Superior temporal gyrus (tissue), 1 donor: ENCODE results near the gene HNRNPUL2.
A peak's percentile ranks its signal among the peaks of the same experiment; 100 is the strongest.
"Not testable (repeated sequence)": the region's sequence is repeated elsewhere in the genome, so short reads cannot be mapped to it uniquely, and the experiment has no call there.

Experiments
- DNase-seq: peaks from one replicate; pipeline ENCODE4 v3.0.0-alpha.2; 2016; ENCODE audit errors: extremely low spot score

Gene HNRNPUL2

GRCh38 chr11:62727165-62727871 lies at the start of gene HNRNPUL2:
Gene HNRNPUL2, minus strand, starts transcription at chr11:62727457. Its CDS starts 301 bp downstream, at chr11:62727156.
- DNase-seq: peak; percentile 99

- DNase-seq: no peak
Measured at GRCh38 chr11:62775646-62776045, 48.4 kb upstream of the HNRNPUL2 start.

- DNase-seq: no peak
Measured at GRCh38 chr11:62774407-62774806, 47.1 kb upstream of the HNRNPUL2 start.

- peak; percentile 99 for DNase-seq
Measured at GRCh38 chr11:62771144-62772021, 44.1 kb upstream of the HNRNPUL2 start, which contains the start of gene TAF6L. Gene TAF6L, plus strand, starts transcription at chr11:62771396. Its CDS starts 4,388 bp downstream, at chr11:62775784.

DNA sequence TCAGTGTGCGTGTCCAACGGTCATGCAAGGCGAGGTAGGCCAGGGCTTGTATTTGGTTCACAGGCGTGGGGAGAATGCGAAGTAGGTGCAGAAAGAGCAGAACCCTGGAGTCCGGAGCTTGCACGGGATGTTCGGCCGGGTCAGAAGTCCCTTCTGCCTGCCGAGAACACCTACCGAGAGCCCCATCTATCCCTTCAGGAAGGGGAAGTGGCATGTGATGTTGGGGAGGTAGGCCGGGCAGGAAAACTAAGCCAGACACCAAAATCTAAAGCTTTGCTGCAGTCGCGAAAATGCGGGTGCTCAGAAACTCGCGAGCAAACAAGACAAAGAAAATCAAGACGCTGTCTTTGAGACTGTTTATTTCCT lies 43.5 kb upstream of the HNRNPUL2 start:
- no peak for DNase-seq

DNA sequence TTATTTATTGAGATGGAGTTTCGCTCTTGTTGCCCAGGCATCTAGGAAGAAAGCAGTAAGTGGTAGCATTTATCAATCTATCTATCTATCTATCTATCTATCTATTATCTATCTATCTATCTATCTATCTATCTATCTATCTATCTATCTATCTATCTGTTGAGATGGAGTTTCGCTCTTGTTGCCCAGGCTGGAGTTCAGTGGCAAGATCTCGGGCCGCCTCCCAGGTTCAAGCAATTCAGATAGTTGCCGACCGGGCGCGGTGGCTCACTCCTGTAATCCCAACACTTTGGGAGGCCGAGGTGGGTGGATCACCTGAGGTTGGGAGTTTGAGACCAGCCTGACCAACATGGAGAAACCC lies 33.6 kb upstream of the HNRNPUL2 start:
- DNase-seq: not testable (repeated sequence)

- peak; percentile 28 for DNase-seq
Measured at GRCh38 chr11:62757846-62758788, 30.9 kb upstream of the HNRNPUL2 start.

GRCh38 chr11:62755086-62755615 lies 27.9 kb upstream of the HNRNPUL2 start:
- peak; percentile 31 for DNase-seq

GRCh38 chr11:62753736-62754603 lies 26.7 kb upstream of the HNRNPUL2 start, which contains the start of gene ZBTB3:
Gene ZBTB3, minus strand, starts transcription at chr11:62754160. Its CDS starts 496 bp downstream, at chr11:62753664.
- DNase-seq: peak; percentile 99

DNA sequence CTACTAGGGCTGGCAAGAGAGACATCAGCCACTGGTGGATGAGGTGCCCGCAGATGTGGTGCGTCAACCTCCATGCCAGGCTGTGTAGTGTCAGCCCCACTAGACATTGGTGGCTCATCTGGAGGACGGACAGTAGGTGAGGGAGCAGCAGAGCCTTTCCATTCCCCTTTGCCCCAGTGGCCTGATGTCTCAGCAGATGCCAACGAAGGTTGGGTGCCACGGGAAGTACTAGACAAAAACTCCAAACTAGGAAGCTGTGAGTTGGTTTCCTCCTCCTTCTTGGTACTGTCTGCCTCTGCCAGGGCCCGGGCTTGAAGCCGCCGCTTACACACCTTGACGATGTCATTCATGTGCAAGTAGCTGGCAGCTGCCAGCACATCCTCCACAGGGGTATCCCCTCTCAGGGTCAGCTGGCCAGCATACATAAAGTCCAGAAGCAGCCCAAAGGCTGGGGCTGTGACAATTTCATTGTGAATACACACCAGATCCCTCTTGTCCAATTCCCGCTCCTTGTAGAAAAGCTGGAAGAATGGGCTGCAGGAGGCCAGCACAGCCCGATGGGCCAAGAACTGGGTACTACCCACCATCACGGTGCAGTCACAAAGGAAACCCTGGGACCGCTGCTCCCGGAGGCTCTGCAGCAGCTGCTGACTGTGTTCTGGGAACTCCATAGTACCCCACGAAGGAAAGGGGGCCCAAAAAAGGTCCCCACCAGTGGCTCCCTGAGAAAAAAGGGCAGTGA lies 25.9 kb upstream of the HNRNPUL2 start:
- no peak for DNase-seq

- DNase-seq: no peak
Measured at GRCh38 chr11:62752177-62752785, 25.0 kb upstream of the HNRNPUL2 start.

- DNase-seq: not testable (repeated sequence)
Measured at GRCh38 chr11:62749931-62750330, 22.7 kb upstream of the HNRNPUL2 start.

- DNase-seq: peak; percentile 49
Measured at GRCh38 chr11:62747475-62748160, 20.4 kb upstream of the HNRNPUL2 start.

GRCh38 chr11:62737196-62737595 lies 9.9 kb upstream of the HNRNPUL2 start:
- DNase-seq: no peak

GRCh38 chr11:62732830-62733229 lies 5.6 kb upstream of the HNRNPUL2 start:
- peak; percentile 74 for DNase-seq

DNA sequence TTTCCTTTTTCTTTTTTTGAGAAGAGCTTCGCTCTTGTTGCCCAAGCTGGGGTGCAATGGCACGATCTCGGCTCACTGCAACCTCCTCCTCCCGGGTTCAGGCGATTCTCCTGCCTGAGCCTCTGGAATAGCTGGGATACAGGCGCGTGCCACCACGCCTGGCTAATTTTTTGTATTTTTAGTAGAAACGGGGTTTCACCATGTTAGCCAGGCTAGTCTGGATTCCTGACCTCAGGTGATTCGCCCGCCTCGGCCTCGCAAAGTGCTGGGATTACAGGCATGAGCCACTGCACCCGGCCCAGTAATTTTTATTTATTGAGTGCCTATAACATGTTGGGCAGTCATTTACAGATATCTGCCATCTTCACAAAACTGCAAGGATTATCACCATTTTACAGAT lies 2.8 kb upstream of the HNRNPUL2 start:
- DNase-seq: not testable (repeated sequence)

- peak; percentile 94 for DNase-seq
Measured at GRCh38 chr11:62728171-62728988, 1.1 kb upstream of the HNRNPUL2 start, which contains the start of gene TTC9C. Gene TTC9C, plus strand, starts transcription at chr11:62728486. Its CDS starts 363 bp downstream, at chr11:62728849.

GRCh38 chr11:62727872-62728170 lies 564 bp upstream of the HNRNPUL2 start:
- DNase-seq: peak; percentile 99
